GM12873 (cell line): ENCODE measurements around the gene GNPDA2.

ENCODE experiments used
- TF ChIP-seq, protein P1 (sequence below): IDR thresholded peaks from 2 replicates; pipeline ENCODE4 v1.5.1; 2012; ENCODE audit warnings: low read depth, mild to moderate bottlenecking, moderate library complexity, low read length, control low read depth; ENCODE audit not compliant: insufficient read depth; ENCODE audit errors: missing control alignments

Gene GNPDA2

DNA sequence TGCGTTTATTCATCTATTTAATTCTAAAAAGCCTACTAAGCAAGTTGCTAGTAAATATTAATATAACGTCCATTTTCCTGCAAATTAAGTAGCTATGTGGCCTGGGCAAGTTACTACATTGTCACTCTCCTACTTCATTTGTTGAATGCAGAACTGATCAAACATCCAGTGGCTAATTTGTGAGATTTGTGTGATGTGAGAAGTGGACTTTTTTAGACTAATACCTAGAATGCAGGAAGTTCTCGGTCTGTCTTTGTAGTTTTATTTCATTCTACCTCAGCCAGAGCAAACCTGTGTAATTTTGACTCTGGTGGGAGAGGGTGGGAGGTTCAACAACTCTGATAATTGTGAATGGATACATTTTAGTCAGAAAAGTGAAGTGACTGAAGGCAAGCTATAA lies 47.3 kb downstream of the GNPDA2 start:
- TF ChIP-seq, protein P1, sequence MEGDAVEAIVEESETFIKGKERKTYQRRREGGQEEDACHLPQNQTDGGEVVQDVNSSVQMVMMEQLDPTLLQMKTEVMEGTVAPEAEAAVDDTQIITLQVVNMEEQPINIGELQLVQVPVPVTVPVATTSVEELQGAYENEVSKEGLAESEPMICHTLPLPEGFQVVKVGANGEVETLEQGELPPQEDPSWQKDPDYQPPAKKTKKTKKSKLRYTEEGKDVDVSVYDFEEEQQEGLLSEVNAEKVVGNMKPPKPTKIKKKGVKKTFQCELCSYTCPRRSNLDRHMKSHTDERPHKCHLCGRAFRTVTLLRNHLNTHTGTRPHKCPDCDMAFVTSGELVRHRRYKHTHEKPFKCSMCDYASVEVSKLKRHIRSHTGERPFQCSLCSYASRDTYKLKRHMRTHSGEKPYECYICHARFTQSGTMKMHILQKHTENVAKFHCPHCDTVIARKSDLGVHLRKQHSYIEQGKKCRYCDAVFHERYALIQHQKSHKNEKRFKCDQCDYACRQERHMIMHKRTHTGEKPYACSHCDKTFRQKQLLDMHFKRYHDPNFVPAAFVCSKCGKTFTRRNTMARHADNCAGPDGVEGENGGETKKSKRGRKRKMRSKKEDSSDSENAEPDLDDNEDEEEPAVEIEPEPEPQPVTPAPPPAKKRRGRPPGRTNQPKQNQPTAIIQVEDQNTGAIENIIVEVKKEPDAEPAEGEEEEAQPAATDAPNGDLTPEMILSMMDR = no peak

- TF ChIP-seq, protein P1 = no peak
Observed at GRCh38 chr4:44678094-44679041, 48.0 kb downstream of the GNPDA2 start, which contains the start of gene GUF1. TSS of gene GUF1 (plus strand) at chr4:44678420. CDS start at chr4:44678623, 203 bp downstream.

GRCh38 chr4:44675366-44675765 lies 51.0 kb downstream of the GNPDA2 start:
- TF ChIP-seq, protein P1 = no peak

DNA sequence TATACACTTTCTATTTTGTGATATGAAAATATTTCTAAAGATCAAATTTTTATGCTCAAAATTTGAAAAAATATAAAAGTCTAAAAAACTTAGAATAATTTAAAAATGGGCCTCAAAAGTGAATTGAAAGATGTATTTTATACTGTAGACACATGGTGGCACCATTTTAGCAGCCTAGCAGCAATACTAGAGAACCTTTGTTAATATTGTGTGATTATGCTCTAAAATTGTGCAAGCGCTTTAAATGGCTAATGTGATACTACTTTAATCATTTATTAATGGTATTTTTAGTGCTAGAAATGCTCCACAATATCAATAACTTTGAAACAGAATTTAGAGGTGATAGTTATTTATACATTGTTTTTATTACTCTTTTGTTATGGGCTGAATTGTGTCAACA lies 51.9 kb downstream of the GNPDA2 start:
- TF ChIP-seq, protein P1 = no peak

DNA sequence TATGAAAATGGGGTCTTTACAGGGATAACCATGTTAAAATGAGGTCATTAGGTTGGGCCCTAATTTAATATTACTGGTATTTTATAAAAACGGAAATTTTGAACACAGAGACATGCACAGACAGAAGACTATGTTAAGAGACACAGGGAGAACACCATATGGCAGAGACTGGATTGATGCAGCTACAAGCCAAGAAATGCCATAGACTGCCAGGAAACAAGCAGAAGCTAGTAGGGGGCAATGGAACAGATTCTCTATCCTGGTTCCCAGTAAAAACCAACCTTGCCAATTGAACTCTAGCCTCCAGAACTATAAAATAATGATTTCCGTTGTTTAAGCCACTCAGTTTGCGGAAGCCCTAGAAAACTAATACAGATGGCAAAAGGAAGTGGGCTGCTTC lies 54.7 kb downstream of the GNPDA2 start:
- TF ChIP-seq, protein P1 = no peak

GRCh38 chr4:44670506-44671199 lies 55.7 kb downstream of the GNPDA2 start:
- TF ChIP-seq, protein P1 = no peak

GRCh38 chr4:44668526-44668925 lies 57.8 kb downstream of the GNPDA2 start:
- TF ChIP-seq, protein P1 = no peak
